ENCODE measurements around the gene GPR162.
"Not testable (repeated sequence)": the region's sequence is repeated elsewhere in the genome, so short reads cannot be mapped to it uniquely, and the experiment has no call there.

GPR162 gene

DNA sequence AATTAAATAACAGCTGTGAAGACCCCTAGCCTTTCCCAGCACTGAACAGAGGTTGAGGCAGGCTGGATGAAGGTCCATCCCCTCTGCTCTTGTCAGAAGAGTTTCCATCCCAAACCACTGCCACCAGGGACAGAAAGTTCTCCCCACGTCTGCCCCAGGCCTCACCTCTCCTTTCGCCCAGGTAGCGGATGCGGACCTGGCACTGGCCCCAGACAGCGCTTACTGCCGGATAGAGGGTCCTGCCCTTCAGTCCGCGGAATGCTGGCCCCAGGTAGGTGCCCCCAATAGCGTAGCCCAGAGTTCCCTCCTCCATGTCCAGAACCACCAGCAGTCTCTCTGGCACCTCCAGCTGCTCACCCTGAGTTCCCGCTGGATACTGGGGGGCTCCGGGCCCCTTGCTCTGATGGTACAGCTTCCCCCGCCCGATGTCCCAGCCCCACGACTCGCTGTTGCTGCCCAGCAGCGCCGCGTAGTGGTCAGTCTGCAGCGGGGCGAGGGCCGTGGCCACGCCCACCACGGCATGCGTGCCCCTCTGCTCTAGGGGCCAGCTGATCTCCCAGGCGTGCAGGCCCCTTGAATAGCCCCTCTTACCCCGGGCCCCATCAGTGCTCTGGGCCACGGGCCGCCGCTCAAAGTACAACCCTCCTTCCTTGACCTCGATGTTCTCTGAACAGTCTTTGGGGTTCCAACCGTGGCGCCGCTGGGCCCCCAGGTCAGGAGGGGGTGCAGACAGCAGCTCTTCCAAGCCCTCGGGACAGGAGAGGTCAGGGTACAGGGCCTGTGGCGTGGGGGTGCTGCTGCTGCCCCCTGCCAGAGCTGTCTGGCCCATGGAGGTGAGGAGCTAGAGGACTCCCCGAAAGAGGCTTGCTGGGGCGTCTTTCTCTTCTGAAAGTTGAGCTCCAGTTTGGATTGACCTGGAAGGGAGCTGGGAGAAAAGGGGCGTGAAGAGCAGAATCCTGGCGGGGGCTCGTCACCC, 50.7 kb downstream of the GPR162 start:
- TF ChIP-seq, protein P1, sequence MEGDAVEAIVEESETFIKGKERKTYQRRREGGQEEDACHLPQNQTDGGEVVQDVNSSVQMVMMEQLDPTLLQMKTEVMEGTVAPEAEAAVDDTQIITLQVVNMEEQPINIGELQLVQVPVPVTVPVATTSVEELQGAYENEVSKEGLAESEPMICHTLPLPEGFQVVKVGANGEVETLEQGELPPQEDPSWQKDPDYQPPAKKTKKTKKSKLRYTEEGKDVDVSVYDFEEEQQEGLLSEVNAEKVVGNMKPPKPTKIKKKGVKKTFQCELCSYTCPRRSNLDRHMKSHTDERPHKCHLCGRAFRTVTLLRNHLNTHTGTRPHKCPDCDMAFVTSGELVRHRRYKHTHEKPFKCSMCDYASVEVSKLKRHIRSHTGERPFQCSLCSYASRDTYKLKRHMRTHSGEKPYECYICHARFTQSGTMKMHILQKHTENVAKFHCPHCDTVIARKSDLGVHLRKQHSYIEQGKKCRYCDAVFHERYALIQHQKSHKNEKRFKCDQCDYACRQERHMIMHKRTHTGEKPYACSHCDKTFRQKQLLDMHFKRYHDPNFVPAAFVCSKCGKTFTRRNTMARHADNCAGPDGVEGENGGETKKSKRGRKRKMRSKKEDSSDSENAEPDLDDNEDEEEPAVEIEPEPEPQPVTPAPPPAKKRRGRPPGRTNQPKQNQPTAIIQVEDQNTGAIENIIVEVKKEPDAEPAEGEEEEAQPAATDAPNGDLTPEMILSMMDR (IDR thresholded peaks at IDR 0.05; ENCODE audit: control insufficient read depth, insufficient read depth, low read depth, low read length, missing control alignments): peak; percentile 99
- DNase-seq (ENCODE audit: low read depth): no peak
- peak overlapping the region; percentile 65 for H3K4me3 ChIP-seq (ENCODE audit: control insufficient read depth, low read depth, low read length)

DNA sequence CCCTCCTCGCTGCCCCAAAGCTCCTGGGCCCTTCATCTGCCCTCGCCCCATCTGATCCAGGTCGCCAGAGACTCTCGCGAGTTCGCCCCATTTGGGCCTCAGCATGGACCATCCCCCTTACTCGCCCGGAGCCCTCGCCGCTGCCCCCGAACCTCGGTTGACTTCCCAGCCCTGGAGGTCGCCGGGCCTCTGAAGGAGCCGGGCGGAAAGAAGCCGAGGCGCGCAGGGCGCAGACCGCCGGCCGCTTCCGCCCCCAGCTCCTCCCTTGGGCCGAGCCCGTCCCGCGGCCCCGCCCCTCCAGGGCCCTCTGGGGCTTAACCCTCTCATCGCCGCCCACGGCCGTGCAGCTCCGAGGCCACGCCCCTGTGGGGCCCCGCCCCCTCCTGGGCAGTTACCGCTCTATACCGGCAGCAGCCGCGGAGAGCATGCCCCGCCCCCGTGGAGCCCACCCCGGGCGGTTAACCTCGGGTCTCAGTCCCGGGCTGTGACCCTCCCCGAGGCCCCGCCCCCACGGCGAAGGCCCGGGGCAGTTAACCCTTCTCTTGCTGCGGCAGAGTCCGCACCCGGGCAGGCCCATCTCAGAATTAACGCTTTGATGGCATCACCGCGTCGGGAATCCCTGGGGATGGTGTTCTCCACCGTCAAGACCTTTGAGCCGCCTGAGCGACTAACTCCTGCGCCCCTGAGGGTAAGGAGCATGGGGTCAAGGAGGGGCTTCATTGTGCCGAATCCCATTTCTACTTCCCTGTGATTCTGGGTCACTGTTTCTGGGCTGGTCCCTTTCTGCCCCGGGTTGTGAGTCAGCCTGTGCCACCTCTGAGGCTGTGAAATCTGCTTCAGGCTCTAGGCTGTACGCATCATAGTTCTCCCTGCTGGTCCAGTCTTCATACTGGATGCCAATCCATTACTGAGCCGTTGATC, 51.7 kb downstream of the GPR162 start, which contains the start of gene SPSB2:
Gene SPSB2 (minus strand): TSS at position 210 of the 921 bp plus-strand sequence. CDS start 402 bp downstream, outside the sequence.
- TF ChIP-seq, protein P1 (IDR thresholded peaks at IDR 0.05; ENCODE audit: control insufficient read depth, insufficient read depth, low read depth, low read length, missing control alignments): no peak
- H3K4me3 ChIP-seq (ENCODE audit: control insufficient read depth, low read depth, low read length): peak within 1 kb of the TSS; percentile 65
- DNase-seq (ENCODE audit: low read depth): no peak

DNA sequence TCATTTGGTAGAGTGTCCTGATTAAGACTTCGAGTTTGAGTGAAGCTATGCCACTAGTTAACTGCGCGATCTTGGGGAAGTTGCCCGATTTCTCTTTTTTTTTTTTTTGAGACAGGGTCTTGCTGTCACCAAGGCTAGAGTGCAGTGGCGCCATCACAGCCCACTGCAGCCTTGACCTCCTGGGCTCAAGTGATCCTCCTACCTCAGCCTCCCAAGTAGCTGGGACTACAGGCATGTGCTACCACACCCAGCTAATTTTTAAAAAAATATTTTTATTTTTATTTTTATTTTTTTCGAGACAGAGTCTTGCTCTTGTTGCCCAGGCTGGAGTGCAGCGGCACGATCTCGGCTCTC, 52.4 kb downstream of the GPR162 start:
- not testable (repeated sequence) for DNase-seq (ENCODE audit: low read depth)
- H3K4me3 ChIP-seq (ENCODE audit: control insufficient read depth, low read depth, low read length): peak overlapping the region; percentile 65
